BJ (cell line): ENCODE data around the gene THAP11. TPM values are rescaled to one million over a fixed set of nuclear protein-coding genes. Genes with fewer than 3 reads are reported as not detected.

Experiments used
- CTCF ChIA-PET: fragments of 350-600 bp; formaldehyde crosslinking; extraction: SDS; loops from one replicate; lab custom pipeline; 2021; ENCODE audit warnings: antibody characterized with exemption, inconsistent platforms; lab: Yijun Ruan, JAX
- POLR2A ChIA-PET: fragments of 300-600 bp; sonication (Branson Sonifier 250); formaldehyde crosslinking; extraction: SDS; loops from one replicate; lab custom pipeline; 2021; ENCODE audit warnings: antibody characterized with exemption; lab: Charles Lee
- DNase-seq: peaks from one replicate; pipeline ENCODE4 v3.0.0-alpha.2; 2011; ENCODE audit warnings: low read depth
- H3K27me3 ChIP-seq: 2 replicates; pipeline ENCODE4 v1.6.0; 2011; ENCODE audit warnings: low read length; ENCODE audit not compliant: control insufficient read depth, insufficient read depth
- H3K36me3 ChIP-seq: 2 replicates; pipeline ENCODE4 v1.5.1; 2011; ENCODE audit warnings: low read length; ENCODE audit not compliant: control insufficient read depth, insufficient read depth
- H3K4me3 ChIP-seq: 2 replicates; pipeline ENCODE4 v1.5.1; 2011; ENCODE audit warnings: low read depth, mild to moderate bottlenecking, control low read depth, low read length
- CTCF ChIP-seq: IDR thresholded peaks from 2 replicates; pipeline ENCODE4 v1.5.1; 2011; ENCODE audit warnings: low read depth, mild to moderate bottlenecking, control low read depth, inconsistent platforms, low read length, moderate library complexity; ENCODE audit not compliant: insufficient read depth
- polyA plus RNA-seq: library from polyadenylated mRNA; depleted of rRNA; stranded (reverse); fragments of >200 nt; gene quantifications from 2 replicates; pipeline ENCODE4 v1.2.3, GENCODE V29; 2011

The THAP11 gene
- polyA plus RNA-seq, 1 experiment: 25.8 TPM

- no peaks in the 10 kb centered on the region for H3K27me3 ChIP-seq
- no peak for DNase-seq
- peaks cover 3% of the 10 kb centered on the region for H3K36me3 ChIP-seq
- peak overlapping the region; percentile 65 for H3K4me3 ChIP-seq
- ChIA-PET CTCF (interaction anchor here (1.0 to 3.1 kb wide), 10 partner anchors 9 to 292 kb away, joined by 3 to 50 read pairs (median 5); partner anchors contain the start of genes C16orf86 and ENKD1), POLR2A (interaction anchor here (0.7 to 1.0 kb wide), 2 partner anchors 128 to 147 kb away, joined by 3 read pairs; partner anchors contain the start of gene ACD)
- peak; percentile 28; the same call in 1 of the 2 replicates for TF ChIP-seq CTCF
Measured at GRCh38 chr16:67807148-67807682, 34.9 kb upstream of the THAP11 start.

- Histone ChIP-seq H3K4me3 (no peak overlapping the region), H3K27me3 (no peaks in the 10 kb centered on the region), H3K36me3 (no peaks in the 10 kb centered on the region)
- DNase-seq: no peak
- ChIA-PET CTCF (interaction anchor here (1.5 kb wide), 1 partner anchor 130 kb away, joined by 3 read pairs; no protein-coding TSS in a partner anchor), POLR2A (no interaction called here)
- no peak for TF ChIP-seq CTCF
Measured at GRCh38 chr16:67811899-67812298, 30.2 kb upstream of the THAP11 start.

GRCh38 chr16:67814567-67814966 is 27.6 kb upstream of the THAP11 start:
- Histone ChIP-seq H3K36me3 (no peaks in the 10 kb centered on the region), H3K27me3 (no peaks in the 10 kb centered on the region), H3K4me3 (no peak overlapping the region)
- CTCF ChIA-PET: interaction anchor here (0.9 to 2.7 kb wide), 5 partner anchors 13 to 226 kb away, joined by 3 to 17 read pairs (median 4); no protein-coding TSS in a partner anchor
- no peak for TF ChIP-seq CTCF
- DNase-seq: no peak
- POLR2A ChIA-PET: no interaction called here

- no peak for DNase-seq
- peaks cover 1% of the 10 kb centered on the region; the same call in 1 of the 2 replicates for H3K36me3 ChIP-seq
- ChIA-PET CTCF (interaction anchor here (1.4 to 1.5 kb wide), 2 partner anchors 63 to 108 kb away, joined by 4 to 5 read pairs; no protein-coding TSS in a partner anchor), POLR2A (no interaction called here)
- no peak overlapping the region for H3K4me3 ChIP-seq
- no peaks in the 10 kb centered on the region for H3K27me3 ChIP-seq
- TF ChIP-seq CTCF: no peak
Measured at GRCh38 chr16:67820608-67821259, 21.4 kb upstream of the THAP11 start.

GRCh38 chr16:67822511-67822910 is 19.6 kb upstream of the THAP11 start:
- Histone ChIP-seq H3K4me3 (no peak overlapping the region), H3K27me3 (no peaks in the 10 kb centered on the region), H3K36me3 (peaks cover 4% of the 10 kb centered on the region; the same call in 1 of the 2 replicates)
- DNase-seq: no peak
- TF ChIP-seq CTCF: no peak
- CTCF ChIA-PET: interaction anchor here (0.6 kb wide), 1 partner anchor 56 kb away, joined by 4 read pairs; no protein-coding TSS in a partner anchor
- POLR2A ChIA-PET: no interaction called here
